GM12873 (cell line): ENCODE data around the gene CTCF.

Source experiments
- TF ChIP-seq, protein P1 (sequence below): IDR thresholded peaks from 2 replicates; pipeline ENCODE4 v1.5.1; 2012; ENCODE audit warnings: low read depth, mild to moderate bottlenecking, moderate library complexity, low read length, control low read depth; ENCODE audit not compliant: insufficient read depth; ENCODE audit errors: missing control alignments

CTCF gene

DNA sequence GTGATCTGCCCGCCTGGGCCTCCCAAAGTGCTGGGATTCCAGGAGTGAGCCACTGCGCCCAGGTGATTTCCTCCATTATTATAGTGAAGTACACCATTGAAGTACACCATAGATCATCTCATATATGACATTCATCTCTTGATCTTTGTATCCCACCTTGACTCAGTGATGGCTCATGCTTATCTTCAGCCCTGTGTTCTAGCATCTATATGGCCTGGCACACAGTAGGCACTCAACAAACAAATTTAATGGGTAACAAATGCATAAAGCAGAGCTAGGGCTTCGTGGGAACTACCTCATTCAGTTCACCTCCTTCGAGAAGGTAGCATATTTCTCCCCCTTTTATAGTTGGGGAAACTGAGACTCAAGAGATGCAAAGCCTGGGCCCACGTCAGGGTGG is 103.3 kb downstream of the CTCF start:
- TF ChIP-seq, protein P1, sequence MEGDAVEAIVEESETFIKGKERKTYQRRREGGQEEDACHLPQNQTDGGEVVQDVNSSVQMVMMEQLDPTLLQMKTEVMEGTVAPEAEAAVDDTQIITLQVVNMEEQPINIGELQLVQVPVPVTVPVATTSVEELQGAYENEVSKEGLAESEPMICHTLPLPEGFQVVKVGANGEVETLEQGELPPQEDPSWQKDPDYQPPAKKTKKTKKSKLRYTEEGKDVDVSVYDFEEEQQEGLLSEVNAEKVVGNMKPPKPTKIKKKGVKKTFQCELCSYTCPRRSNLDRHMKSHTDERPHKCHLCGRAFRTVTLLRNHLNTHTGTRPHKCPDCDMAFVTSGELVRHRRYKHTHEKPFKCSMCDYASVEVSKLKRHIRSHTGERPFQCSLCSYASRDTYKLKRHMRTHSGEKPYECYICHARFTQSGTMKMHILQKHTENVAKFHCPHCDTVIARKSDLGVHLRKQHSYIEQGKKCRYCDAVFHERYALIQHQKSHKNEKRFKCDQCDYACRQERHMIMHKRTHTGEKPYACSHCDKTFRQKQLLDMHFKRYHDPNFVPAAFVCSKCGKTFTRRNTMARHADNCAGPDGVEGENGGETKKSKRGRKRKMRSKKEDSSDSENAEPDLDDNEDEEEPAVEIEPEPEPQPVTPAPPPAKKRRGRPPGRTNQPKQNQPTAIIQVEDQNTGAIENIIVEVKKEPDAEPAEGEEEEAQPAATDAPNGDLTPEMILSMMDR = no peak

DNA sequence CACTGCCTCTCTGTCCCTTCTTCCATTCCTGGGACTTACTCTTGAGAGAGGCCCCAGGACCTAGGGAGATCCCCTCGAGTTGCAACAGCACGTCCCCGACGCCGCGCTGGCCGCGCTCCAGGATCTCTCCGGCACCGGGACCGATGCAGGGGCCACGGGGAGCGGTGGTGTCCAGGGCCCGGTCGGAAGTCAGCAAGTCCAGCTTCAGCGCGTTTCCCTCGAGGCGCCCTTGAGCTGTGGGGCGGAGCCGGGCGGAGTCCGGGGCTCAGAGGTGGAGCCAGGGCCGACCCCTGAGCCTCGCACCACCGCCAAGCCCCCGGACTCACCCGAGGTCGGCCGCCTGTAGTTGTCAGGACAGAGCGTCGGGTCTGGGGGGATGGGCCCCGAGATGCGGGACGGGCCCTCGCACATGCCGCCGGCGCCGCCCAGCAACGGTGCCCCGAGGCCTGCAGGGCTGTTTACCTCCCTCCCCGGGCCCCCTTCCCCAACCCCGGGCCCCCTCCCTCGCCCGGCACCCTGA is 103.8 kb downstream of the CTCF start:
- TF ChIP-seq, protein P1 = no peak

DNA sequence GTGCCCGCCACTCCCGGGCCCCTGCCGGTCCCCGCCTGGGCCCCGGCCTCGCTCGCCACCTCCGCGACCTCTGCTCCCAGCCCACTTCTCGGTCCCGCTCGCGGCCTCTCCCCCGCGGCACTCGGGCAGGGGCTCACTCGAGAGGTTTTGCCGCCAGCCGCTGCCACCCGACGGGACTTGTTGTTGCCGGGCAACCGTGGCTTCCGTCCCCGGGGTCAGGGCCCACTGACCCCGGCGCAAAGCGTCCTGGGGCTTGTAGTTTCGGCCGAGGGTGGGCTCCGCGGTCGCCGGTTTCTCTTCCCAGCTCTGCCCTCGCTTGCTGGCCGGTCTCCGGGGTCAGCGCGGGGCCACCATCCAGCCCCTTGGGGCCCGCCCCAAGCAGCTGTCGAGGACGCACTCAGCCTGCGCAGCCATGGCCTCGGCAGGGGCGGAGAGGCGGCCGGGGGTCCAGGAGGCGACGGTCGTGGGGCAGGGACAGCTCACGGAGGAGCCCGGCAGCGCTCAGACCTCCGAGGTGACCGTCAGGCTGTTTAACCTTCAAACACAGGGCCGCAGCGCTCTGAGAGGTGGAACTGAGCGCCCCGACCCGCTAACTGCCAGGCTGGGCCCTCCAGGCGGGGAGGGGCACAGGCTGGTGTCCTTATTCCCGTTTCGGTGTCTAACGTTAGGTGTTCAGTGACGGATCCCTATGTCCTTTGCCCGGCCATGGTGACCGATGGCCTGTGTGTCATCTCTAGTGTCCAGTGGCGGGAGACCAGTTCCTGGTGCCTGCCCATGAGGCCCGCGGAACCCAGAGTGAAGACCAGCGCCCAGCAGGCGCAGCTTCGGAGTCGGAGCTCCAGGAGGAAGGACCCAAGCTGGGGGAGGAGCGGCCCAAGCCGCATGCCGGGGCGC is 104.5 kb downstream of the CTCF start, which contains the start of the genes C16orf86 and ENKD1:
Gene C16orf86 (plus strand): TSS at position 256 of the 894 bp plus-strand sequence. CDS start 157 bp downstream, at position 413.
Gene ENKD1 (minus strand): TSS at position 192 of the 894 bp plus-strand sequence. CDS start 308 bp downstream, outside the sequence.
- TF ChIP-seq, protein P1 = no peak

DNA sequence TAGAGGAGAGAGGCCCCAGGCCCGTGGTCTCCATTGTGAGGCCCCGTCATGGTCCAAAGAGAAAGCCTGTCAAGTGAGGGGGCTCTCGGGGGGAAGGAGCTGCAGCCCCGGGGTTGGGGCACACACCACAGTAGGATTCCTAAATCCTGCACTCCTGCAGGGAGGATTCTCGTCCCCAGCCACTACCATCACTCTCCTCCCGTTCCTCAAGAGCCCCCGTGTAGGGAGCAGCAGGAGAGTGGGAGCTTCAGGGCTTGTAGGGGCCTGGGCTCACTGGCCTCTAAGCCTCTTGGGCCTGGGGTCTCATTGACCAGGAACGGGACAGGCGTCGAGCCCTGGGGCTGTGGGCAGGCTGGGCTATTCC is 105.1 kb downstream of the CTCF start:
- TF ChIP-seq, protein P1 = no peak

DNA sequence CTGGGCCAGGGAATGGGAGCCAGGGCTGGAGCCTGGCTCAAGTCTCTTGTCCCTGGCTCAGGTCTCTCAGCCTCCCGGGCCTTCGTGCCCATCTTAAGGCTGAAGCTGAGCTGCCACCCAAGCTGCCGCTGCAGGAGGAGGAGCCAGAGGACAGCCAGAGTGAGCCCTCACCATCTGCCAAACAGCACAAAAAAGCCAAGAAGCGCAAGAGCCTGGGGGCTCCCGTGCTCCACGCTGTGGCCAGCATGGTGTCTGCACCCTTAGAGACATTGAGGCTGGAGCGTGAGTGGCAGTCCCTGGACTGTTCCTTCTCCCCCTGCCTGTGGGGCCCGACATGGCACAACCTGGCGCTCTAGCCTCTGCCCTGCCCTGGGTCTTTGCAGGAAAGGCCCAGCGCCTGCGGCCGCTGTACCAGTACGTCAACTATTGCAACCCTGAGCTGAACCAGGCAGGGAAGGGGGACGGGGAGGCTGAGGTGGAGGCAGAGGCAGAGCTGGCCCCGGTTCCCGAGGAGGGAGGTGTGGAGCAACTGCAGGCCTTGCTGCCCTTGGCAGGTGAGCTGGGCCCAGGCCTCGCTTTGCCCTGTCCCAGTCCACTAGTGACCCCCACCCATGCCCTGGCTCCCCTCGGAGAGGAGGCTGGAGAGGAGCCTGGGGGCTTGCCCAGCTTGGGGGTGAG is 105.6 kb downstream of the CTCF start:
- TF ChIP-seq, protein P1 = peak; percentile 96

DNA sequence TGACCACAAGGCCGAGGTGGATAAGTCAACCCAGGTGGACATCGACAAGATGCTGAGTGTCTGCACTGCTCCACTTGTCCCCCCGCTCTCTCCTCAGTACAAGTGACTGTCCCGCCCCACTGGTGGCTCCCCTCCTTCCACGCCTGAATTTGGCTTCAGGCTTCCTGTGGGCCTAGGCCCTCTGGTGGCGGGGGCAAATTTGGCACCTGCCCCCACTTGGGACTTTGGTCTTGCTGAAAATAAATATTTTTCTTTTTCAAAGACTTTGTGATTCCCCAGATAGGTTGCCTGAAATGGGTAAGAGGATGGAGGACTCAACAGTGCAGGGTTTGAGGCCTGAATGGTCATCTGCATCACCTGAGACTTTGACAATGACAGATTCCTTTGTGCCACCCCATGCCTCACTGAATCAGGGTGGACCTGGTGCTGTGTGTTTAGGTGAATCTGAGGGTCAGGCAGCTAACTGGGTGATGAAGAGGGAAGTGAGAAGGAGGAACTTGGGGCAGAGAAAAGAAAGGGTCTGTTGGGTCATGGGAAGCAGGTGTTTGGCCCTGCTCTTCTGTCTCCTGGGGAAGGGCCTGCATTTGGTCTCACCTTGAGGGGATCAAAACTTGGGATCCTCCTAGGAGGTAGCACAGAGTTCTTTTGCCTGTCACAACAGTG is 106.3 kb downstream of the CTCF start:
- TF ChIP-seq, protein P1 = peak; percentile 51
